Mucosa of gallbladder (tissue), 1 donor: Measurements from ENCODE around the gene EFCAB6. TPM values are rescaled to one million over a fixed set of nuclear protein-coding genes. Genes with fewer than 3 reads are reported as not detected.

Source experiments
- DNase-seq: peaks from one replicate; pipeline ENCODE4 v3.0.0-alpha.2; 2020; ENCODE audit warnings: low spot score
- total RNA-seq: library from RNA; stranded (reverse); gene quantifications from one replicate; pipeline ENCODE4 v1.2.1, GENCODE V29; 2021
- donor health status: DM: no; HTN: no; CAD: no.

EFCAB6 gene
- total RNA-seq, 1 donor from 2014 or later = 4.1 TPM

- no peak for DNase-seq
Measured at GRCh38 chr22:43642319-43643206, 169.5 kb downstream of the EFCAB6 start.

- no peak for DNase-seq
Measured at GRCh38 chr22:43639228-43639948, 172.7 kb downstream of the EFCAB6 start.

- DNase-seq = no peak
Measured at GRCh38 chr22:43637275-43638260, 174.5 kb downstream of the EFCAB6 start.

DNA sequence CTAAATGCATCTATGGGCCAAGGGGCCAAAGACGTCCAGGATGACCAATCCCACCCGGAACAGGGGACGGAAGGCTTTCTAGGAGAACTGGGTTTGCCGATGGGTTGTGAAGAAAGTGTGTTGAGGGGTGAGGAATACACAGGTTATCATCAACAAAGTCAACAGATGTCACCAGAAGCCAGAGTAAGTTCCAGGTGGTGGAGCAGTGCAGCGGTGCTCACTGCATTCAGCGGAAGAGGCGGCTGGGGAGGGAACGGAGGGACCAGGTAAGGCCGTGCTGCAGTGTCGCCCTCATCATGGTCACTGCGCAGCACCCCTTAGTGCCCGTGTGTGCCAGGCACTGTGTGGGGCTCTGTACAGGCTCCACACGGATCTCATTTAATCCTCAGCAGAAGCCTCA is 176.0 kb downstream of the EFCAB6 start:
- no peak for DNase-seq

- no peak for DNase-seq
Measured at GRCh38 chr22:43635101-43635500, 177.0 kb downstream of the EFCAB6 start.

GRCh38 chr22:43634316-43634715 is 177.8 kb downstream of the EFCAB6 start:
- no peak for DNase-seq

DNA sequence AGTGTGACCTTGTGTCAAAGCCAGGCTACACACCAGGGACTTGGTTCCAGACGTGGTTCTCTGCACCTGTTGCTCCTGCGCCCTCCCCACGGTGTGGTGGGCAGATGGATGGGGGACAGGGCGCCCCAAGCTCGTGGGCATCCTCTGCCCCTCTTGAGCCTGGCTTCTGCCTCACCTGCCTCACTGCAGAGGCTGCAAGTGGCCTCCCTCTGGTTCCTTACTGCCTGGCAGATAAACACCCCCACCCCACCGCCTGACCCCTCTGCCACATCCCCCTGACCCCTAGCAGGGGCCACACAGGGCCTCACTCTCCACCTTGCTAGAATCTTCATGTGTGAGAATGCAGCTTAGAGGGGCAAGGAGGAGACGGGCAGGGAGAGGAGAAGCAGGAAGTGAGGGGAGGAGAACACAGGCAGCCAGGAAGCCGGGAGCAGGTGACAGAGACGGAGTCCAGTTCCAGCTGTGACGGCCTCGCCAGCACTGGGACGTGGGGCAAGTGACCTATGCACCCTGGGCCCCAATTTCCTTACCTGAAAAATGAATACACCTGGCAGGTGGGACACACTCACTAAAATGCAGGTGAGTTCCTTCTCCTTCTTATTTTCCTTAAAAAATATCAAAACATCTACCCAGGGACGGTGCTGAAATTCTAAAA is 178.3 kb downstream of the EFCAB6 start:
- DNase-seq = no peak

DNA sequence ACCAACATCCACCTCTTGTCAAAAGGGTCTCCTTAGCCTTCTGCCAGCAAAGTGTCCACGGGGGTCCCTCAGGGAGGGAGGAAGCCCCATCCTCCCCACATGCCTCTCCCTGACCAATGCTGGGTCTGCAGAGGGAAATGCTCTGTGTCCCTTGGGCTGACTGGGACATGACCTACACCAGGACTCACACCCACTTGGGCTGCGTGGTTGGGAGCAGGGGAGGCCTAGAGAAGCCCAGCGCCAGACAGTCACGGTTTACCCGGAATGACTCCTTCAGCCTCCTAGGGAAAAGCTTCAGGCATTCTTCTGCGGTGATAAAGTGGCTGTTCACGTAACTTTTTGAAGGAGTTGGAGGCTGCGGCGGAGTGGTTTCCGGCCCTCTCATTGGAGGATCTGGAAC is 180.3 kb downstream of the EFCAB6 start:
- no peak for DNase-seq

GRCh38 chr22:43631201-43631600 is 180.9 kb downstream of the EFCAB6 start:
- DNase-seq = no peak

DNA sequence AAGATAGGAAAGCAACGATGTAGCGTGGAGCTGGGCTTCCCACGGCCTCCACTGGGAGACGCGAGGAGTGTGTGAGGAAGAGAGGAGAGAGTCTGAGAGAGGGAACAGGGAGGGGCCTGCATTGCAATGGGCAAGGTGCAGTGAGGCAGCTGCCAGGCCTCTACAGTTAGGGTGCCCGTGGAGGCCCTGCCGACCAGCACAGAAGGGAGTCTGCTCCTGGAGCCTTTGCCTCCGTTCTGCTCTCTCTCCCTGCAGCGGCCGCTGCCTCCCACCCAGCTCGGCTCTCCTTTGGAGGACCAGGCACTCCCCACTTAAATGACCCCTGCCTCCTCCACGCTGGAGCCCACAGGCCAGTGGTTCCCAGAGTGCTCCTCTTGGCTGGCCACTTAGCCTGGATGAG is 181.7 kb downstream of the EFCAB6 start:
- no peak for DNase-seq

DNA sequence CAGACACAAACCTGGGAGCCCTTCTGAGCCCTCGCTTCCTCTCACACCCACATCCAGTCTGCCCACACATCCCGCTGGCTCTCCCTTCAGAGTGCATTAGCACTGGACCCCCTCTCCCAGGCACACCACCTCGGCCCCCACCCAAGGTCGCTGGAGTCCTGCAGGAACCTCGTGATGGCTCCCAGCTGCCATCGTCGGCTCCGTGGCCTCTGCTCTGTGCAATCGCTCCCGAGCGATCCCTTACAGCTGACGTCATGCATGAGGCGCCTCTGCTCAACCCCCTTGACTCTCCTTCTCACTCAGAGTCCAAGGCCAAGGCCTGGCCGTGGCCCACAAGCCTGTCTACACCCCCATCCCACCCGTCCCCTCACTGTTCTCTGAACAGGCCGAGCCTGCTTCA is 183.9 kb downstream of the EFCAB6 start:
- no peak for DNase-seq

- no peak for DNase-seq
Measured at GRCh38 chr22:43627485-43628213, 184.5 kb downstream of the EFCAB6 start.

DNA sequence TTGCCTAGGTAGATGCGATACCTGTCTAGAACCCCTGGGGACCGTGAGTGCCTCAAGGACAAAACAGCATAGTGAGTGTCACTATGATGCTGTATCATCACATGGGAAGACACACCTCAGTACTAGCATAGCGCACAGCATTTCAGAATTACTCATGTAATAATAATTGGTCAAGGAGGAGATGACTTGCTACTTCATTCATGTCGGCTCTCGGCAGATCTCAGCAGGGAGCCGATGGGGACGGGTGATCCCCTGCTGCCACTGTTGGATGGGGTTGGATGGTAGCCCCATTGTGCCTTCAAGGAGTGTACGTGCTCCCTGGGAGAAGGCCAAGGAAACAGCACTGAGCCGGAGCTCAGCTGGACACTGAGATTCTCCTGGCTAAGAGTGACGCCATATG is 186.9 kb downstream of the EFCAB6 start:
- DNase-seq = no peak

DNA sequence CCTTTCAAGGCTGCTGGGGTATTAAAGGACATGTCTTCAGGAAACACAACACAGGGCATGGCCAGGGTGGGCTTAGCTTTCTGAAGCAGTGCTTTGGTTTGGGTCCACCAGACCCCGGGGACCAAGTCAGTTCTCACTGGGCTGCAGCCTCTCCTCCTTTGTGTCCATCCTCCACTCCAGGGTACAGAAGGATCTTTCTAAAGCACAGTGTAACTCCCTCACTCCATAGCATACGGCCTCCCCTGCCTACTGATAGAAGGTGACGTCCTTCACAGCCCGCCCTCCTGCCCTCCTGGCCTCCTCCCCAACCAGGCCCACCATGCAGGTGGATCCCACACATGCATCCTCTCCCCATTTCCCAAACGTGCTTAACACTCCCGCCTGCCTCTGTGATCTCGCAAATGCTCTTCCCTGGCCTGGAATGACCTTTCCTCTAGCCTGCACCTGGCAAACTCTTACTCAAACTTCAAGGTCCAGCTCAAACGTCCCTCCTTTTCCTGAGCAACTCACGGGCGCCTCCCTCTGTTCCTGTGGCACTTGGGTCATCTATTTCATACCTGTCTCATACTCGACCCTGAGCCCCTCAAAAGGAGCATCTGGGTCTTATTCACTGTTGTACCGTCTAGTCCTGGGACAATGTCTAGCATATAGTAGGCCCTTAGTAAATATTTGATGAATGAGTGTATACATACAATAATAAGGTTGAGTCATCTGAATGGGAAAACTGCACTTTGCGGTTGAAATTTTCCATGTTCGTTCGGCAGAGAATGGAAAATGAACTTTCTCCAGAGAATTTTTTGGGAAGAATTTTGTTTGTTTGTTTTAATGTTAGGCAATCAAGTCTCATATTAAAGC is 187.7 kb downstream of the EFCAB6 start:
- DNase-seq = no peak

DNA sequence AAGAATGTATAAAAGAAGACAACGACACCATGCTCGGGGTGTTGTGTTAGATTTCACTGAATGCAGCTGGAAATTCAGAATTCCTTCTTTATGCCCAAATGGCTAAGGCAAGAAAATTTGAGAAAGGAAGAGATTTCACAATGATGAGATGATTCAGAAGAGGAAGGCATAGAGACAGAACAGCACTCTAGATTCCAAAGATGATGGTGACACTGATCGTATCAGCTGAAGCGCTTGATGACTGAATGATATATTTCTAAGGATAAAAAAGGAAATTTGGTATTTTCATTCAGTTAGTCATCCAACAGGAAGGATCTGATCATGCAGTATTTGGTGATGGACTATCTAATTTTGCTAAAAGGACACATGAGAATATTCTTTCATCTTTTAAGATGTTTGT is 189.2 kb downstream of the EFCAB6 start:
- DNase-seq = no peak

GRCh38 chr22:43620197-43620596 is 191.9 kb downstream of the EFCAB6 start:
- DNase-seq = no peak

GRCh38 chr22:43618517-43618916 is 193.6 kb downstream of the EFCAB6 start:
- no peak for DNase-seq

GRCh38 chr22:43616645-43617044 is 195.5 kb downstream of the EFCAB6 start:
- DNase-seq = peak; percentile 62

- no peak for DNase-seq
Measured at GRCh38 chr22:43600265-43600664, 211.8 kb downstream of the EFCAB6 start.

DNA sequence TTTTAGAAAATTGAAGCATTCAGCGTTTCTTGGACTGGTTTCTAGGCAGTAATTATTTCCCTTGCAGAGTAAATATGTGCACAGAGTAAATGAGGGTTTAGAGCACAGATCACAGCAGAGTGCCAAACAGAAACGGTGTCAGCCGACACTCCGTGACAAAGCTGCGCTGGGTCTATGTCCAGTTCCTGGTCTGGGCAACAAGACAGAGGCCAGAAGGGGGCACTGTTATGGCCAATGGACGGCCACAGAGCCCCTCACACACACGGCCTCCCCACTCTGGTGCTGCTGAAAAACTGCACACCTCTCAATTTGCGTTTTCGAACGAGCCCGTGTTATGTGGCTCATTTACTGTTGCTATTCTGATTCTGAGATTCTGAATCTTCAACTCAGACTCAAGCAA is 219.6 kb downstream of the EFCAB6 start:
- no peak for DNase-seq
